ENCODE data around the gene PRR30.

Gene PRR30

DNA sequence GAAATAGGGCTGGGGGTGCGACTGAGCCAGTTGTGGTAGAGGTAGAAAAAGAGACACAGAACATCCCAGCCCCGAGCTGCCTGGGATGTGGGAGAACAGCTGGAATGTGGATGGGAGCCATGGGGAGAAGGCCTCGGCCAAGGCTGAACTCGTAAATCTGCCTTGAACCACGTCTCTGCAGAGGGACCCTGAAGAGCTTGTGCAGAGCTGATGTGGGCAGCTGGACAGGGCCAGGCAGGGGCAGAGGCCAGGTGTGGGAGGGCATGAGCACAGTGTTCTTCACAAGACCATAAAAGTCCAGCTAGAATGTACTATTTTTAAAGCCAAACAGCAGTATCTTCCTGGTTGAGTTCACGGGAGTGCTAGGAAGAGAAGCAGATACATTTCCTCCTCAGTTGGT lies 15.3 kb upstream of the PRR30 start:
- no peak for DNase-seq (ENCODE audit: low read depth in 2 of 2)

DNA sequence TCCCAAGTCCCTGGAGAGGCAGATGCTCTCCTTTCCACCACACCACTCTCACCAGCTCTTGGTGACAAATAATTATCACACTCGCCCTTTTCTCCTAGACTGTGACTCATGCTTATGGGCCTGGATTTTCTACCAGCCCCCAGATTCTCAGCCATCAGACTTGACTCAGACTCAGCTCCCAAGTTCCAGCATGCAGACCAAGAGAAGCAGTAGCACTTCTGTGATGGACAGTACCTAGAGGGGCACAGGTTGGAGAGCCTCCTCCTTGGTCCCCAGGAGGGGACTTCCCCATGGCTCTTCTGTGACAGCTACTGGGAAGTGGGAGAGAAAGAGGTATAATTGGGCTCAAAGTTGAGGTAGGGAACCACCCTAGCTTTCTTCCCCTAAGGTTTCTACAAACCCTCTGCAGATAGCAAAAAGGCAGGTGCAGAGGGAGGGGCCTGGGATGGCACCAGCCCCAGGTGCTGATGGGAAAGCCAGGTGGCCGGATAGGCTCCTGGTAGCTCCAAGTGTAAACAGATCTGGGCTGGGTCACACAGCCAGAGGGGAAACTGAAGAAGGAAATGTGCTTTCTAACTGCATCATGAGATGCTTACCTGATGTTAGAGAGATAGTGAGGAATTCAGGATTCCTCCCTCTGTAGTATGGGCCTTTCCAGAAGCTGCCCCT lies 13.7 kb upstream of the PRR30 start:
- no peak for DNase-seq (ENCODE audit: low read depth in 2 of 2)

DNA sequence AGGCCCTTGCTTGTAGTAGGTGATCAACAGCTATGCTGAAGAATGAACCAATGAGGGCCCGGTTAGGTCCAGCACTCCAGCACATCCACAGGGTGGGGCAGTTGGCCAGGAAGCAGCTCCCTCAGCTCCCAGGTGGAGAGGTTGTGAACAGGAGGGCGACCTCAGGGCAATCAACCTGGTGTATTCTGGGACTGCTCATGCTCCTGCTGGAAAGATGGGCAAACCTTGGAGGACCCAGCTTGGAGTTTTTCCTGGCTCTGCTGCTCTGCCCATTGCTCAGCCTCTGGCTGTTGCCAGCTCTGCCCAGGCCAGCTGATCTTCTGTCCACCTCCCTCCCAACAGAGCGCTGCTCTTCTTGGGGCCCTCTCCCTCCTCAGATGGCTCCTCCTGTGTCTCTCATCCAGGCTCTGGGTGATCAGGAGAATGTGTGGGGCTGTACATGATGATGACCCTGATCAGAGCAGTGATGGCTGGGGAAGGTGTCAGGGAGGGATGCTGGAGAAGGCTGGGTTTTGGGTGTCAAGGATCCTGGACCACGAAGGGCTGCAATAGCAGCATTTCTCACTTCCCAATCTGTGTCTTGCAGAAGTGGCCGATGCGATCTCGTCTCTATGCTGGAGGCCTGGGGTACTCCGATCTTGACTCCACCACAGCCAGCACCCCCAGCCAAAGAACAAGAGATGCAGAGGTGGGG lies 13.0 kb upstream of the PRR30 start:
- DNase-seq (ENCODE audit: low read depth in 2 of 2) = no peak

- DNase-seq (ENCODE audit: low read depth in 2 of 2) = no peak
Measured at GRCh38 chr2:27150639-27151230, 11.5 kb upstream of the PRR30 start.

- DNase-seq (ENCODE audit: low read depth in 2 of 2) = no peak
Measured at GRCh38 chr2:27149570-27150405, 10.6 kb upstream of the PRR30 start.

- DNase-seq (ENCODE audit: low read depth in 2 of 2) = no peak
Measured at GRCh38 chr2:27148801-27149439, 9.7 kb upstream of the PRR30 start, which contains the start of gene TCF23. Gene TCF23 (plus strand): TSS chr2:27149004. CDS start chr2:27149134, 130 bp downstream.

GRCh38 chr2:27147935-27148334 lies 8.7 kb upstream of the PRR30 start:
- no peak for DNase-seq (ENCODE audit: low read depth in 2 of 2)

GRCh38 chr2:27145682-27146081 lies 6.5 kb upstream of the PRR30 start:
- no peak for DNase-seq (ENCODE audit: low read depth in 2 of 2)

- no peak for DNase-seq (ENCODE audit: low read depth in 2 of 2)
Measured at GRCh38 chr2:27143285-27143684, 4.1 kb upstream of the PRR30 start.

DNA sequence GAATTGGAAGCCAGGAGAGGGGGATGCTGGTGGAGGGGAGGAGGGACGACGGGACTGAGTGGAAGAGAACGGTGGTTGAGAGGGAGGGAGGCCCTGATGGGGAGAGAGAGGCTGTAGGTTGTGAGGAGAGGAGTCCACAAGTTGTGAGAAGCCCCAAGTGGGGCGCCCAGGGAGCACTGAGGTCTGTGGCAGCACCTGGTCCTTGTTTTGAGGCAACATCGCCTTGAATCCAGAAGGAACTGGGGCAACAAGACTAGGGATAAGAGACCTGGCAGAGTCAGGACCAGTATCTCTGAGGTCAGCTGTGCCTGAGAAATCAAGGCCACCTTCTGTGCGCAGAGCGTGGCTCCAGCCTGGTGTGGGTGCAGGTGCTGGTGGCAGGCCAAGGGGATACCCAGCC lies 1.1 kb downstream of the PRR30 start:
- DNase-seq (ENCODE audit: low read depth in 2 of 2) = no peak

- no peak for DNase-seq (ENCODE audit: low read depth in 2 of 2)
Measured at GRCh38 chr2:27137322-27137935, 1.8 kb downstream of the PRR30 start.

- no peak for DNase-seq (ENCODE audit: low read depth in 2 of 2)
Measured at GRCh38 chr2:27136751-27137150, 2.5 kb downstream of the PRR30 start.

GRCh38 chr2:27135478-27135955 lies 3.7 kb downstream of the PRR30 start:
- DNase-seq (ENCODE audit: low read depth in 2 of 2) = no peak

DNA sequence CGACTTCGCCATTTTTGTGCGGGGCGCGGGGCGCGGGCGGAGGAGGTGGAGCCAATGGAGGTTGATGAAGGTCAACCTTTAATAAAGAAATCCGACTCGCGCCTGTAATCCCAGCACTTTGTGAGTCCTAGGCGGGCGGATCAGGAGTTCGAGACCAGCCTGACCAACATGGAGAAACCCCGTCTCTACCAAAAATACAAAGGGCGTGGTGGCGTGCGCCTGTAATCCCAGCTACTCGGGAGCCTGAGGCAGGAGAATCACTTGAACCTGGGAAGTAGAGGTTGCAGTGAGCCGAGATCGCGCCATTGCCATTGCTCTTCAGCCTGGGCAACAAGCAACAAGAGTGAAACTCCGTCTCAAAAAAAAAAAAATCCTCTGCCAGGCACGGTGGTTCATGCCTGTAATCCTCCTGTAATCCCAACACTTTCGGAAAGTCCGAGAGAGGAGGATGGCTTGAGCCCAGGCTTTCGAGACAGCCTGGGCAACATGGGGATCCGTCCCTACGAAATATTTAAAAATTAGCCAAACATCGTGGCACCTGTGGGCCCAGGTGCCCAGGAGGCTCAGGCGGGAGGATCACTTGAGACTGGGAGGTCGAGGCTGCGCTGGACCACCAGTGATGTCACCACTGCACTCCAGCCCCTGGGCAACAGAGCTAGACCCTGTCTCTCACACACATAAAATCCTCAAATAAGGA lies 4.3 kb downstream of the PRR30 start:
- DNase-seq (ENCODE audit: low read depth in 2 of 2) = no peak

DNA sequence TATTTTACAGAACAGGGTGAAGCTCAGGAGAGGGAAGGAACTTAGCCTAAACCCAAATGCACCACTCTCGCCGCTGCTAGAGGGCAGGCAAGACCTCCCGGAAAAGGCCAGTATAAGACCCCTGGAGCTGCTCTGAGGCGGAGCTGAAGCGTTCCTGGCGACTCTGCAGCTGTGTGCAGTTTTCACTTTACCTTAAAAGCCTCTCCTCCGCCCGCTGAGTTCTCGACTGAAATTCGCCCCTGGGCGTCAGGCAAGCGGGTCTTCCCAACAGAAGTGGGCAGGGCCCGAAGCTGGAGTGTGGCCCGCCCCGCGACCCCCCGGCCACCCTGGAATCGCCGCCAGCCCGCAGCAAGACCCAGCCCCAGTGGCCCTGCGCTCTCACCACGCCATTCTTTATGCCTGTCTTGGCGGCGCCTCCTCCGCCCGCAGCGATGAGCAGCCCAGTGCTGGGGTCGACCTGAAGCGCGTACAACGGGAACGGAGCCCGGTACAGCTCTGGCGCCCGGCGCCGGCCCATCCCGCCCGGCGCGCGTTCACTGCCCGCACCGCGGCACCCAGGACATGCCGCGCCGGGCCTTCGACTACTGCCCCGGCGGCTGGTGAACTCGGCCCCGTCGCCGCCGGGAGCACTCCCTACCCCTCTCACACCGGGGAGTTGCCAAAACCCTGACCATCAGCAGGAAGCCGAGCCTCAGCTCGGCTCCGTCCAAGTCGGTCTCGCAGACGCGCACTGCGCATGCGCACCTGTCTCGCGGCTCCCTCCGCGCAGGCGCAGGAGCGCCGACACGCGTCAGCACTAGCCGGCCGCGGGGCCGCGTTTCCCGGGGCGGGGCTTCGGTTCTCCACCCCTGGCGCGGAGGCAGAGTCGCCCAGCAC lies 5.1 kb downstream of the PRR30 start, which contains the start of gene PREB:
Gene PREB (minus strand): TSS at position 732 of the 876 bp plus-strand sequence. CDS start 215 bp downstream, at position 517.
- peak; percentile 97 for DNase-seq (ENCODE audit: low read depth in 2 of 2)

- no peak for DNase-seq (ENCODE audit: low read depth in 2 of 2)
Measured at GRCh38 chr2:27133195-27133875, 5.9 kb downstream of the PRR30 start.

GRCh38 chr2:27131429-27131828 lies 7.8 kb downstream of the PRR30 start:
- no peak for DNase-seq (ENCODE audit: low read depth in 2 of 2)

GRCh38 chr2:27130396-27130795 lies 8.8 kb downstream of the PRR30 start:
- DNase-seq (ENCODE audit: low read depth in 2 of 2) = no peak

Data from activated CD4-positive, alpha-beta T cell treated with anti-CD3 and anti-CD28 coated beads for 24 hours (primary cell).